ENCODE results near the gene MGAT3. TPM values are rescaled to one million over a fixed set of nuclear protein-coding genes. Genes with fewer than 3 reads are reported as not detected.

MGAT3 gene
- polyA plus RNA-seq, 1 of the 3 experiments (the other 2 are of a cell fraction): 0.16 TPM

DNA sequence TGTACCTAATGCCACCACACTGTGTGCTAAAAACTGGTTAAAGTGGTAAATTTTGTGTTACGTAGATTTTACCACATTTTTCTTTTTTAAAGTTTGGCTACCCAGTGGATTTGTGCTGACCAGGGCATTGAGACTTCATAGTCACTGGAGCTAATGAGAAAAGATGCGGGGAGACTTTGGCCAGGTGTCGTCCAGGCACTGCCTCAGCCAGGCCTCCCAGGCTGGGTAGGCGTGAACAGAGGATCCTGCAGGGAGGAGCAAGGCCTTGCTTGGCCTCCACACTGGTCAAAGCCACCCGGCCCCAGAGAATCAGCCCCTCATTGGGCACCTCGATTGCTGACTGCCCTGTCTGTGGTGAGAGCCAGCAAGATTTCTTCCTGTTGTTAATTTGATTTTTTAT, 13.4 kb upstream of the MGAT3 start (continued):
- no peak for TF ChIP-seq JUND (IDR thresholded peaks at IDR 0.05)
- TF ChIP-seq, protein P1, sequence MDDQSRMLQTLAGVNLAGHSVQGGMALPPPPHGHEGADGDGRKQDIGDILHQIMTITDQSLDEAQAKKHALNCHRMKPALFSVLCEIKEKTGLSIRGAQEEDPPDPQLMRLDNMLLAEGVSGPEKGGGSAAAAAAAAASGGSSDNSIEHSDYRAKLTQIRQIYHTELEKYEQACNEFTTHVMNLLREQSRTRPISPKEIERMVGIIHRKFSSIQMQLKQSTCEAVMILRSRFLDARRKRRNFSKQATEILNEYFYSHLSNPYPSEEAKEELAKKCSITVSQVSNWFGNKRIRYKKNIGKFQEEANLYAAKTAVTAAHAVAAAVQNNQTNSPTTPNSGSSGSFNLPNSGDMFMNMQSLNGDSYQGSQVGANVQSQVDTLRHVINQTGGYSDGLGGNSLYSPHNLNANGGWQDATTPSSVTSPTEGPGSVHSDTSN (IDR thresholded peaks at IDR 0.05): no peak
- TF ChIP-seq POLR2AphosphoS5 (IDR thresholded peaks at IDR 0.05; ENCODE audit: low read depth, low read length): no peak
- TF ChIP-seq, protein P2, sequence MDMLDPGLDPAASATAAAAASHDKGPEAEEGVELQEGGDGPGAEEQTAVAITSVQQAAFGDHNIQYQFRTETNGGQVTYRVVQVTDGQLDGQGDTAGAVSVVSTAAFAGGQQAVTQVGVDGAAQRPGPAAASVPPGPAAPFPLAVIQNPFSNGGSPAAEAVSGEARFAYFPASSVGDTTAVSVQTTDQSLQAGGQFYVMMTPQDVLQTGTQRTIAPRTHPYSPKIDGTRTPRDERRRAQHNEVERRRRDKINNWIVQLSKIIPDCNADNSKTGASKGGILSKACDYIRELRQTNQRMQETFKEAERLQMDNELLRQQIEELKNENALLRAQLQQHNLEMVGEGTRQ (IDR thresholded peaks at IDR 0.05; ENCODE audit: borderline replicate concordance, low read depth, low read length): no peak
- TF ChIP-seq TEAD4 (IDR thresholded peaks at IDR 0.05; ENCODE audit: borderline replicate concordance, insufficient read depth): no peak
- no peak for TF ChIP-seq RFX5 (IDR thresholded peaks at IDR 0.05; ENCODE audit: low read length)
- no peak for TF ChIP-seq CHD2 (IDR thresholded peaks at IDR 0.05; ENCODE audit: low read length, partially characterized antibody)
- TF ChIP-seq RCOR1 (IDR thresholded peaks at IDR 0.05; ENCODE audit: low read length): no peak
- no peak for TF ChIP-seq NFIC (IDR thresholded peaks at IDR 0.05; ENCODE audit: borderline replicate concordance)
- no peak for TF ChIP-seq GATA2 (CRISPR knock-in tag; IDR thresholded peaks at IDR 0.05)

DNA sequence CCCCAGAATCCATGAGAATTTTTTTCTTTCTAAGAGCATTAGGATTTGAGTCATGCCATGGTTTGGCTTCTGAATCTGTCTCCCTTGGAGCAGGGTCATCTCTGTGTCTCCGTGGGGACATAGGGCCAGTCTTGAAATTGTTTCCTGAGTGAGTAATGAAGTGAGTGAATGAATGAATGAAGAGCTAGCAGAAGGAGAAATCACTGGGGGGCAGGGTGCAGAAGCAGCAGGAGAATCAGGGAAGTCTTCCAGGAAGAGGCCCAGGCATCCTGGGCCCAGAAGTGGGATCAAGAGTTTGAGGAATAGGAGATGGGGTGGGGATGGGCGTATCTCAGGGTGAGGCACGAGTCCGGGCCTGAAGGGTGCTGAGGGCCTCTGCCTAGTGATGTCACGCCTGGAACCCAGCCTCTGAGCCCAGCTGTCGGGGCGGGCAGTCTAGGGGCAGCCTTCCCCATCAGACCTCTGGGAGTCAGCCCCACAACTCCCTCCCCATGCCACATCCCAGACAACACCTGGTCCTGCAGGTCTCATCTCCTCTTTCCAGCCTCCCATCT, 12.5 kb upstream of the MGAT3 start:
- Histone ChIP-seq H3K4me2 (no peak overlapping the region), H3K36me3 (replicated peaks in 1 of 2; ENCODE audit: control insufficient read depth in 1 of 2, insufficient read depth in 2 of 2, low read length in 1 of 2) (no peaks in the 10 kb centered on the region), H3K27me3 (ENCODE audit: insufficient read depth) (no peaks in the 10 kb centered on the region), H2AFZ (ENCODE audit: low read depth) (no peak overlapping the region), H4K20me1 (ENCODE audit: insufficient read depth) (no peaks in the 10 kb centered on the region), H3K9me2 (no peaks in the 10 kb centered on the region), H3K9ac (no peak overlapping the region), H3K4me3 (ENCODE audit: low read depth in 2 of 2, low read length in 1 of 2) (no peak overlapping the region), H3K4me1 (ENCODE audit: control insufficient read depth in 1 of 2, insufficient read depth in 2 of 2, low read depth in 1 of 2, low read length in 1 of 2) (no peaks in the 10 kb centered on the region), H3K27ac (ENCODE audit: low read depth in 2 of 2, low read length in 1 of 2) (no peak overlapping the region), H3F3A (replicated peaks; ENCODE audit: insufficient read depth) (no peaks in the 10 kb centered on the region), H3K9me3 (no peaks in the 10 kb centered on the region), H3K79me2 (ENCODE audit: insufficient read depth) (no peaks in the 10 kb centered on the region)
- TF ChIP-seq GABPA (IDR thresholded peaks at IDR 0.05; ENCODE audit: low read depth) (no peak), TCF12 (IDR thresholded peaks at IDR 0.05) (no peak), SMC3 (IDR thresholded peaks at IDR 0.05; ENCODE audit: low read depth, low read length) (no peak), YY1 (IDR thresholded peaks at IDR 0.05; ENCODE audit: low read depth) (no peak), CHD2 (IDR thresholded peaks at IDR 0.05; ENCODE audit: low read length, partially characterized antibody) (no peak), ELF1 (IDR thresholded peaks at IDR 0.05) (no peak)
- TF ChIP-seq, protein P3, sequence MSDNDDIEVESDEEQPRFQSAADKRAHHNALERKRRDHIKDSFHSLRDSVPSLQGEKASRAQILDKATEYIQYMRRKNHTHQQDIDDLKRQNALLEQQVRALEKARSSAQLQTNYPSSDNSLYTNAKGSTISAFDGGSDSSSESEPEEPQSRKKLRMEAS (IDR thresholded peaks at IDR 0.05; ENCODE audit: low read depth): no peak
- TF ChIP-seq, protein P4, sequence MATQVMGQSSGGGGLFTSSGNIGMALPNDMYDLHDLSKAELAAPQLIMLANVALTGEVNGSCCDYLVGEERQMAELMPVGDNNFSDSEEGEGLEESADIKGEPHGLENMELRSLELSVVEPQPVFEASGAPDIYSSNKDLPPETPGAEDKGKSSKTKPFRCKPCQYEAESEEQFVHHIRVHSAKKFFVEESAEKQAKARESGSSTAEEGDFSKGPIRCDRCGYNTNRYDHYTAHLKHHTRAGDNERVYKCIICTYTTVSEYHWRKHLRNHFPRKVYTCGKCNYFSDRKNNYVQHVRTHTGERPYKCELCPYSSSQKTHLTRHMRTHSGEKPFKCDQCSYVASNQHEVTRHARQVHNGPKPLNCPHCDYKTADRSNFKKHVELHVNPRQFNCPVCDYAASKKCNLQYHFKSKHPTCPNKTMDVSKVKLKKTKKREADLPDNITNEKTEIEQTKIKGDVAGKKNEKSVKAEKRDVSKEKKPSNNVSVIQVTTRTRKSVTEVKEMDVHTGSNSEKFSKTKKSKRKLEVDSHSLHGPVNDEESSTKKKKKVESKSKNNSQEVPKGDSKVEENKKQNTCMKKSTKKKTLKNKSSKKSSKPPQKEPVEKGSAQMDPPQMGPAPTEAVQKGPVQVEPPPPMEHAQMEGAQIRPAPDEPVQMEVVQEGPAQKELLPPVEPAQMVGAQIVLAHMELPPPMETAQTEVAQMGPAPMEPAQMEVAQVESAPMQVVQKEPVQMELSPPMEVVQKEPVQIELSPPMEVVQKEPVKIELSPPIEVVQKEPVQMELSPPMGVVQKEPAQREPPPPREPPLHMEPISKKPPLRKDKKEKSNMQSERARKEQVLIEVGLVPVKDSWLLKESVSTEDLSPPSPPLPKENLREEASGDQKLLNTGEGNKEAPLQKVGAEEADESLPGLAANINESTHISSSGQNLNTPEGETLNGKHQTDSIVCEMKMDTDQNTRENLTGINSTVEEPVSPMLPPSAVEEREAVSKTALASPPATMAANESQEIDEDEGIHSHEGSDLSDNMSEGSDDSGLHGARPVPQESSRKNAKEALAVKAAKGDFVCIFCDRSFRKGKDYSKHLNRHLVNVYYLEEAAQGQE (IDR thresholded peaks at IDR 0.05; ENCODE audit: low read depth, low read length): no peak
- ChIA-PET POLR2A (no interaction called here), CTCF (interaction anchor here (0.7 to 0.9 kb wide), 2 partner anchors 32 to 99 kb away, joined by 3 read pairs; no protein-coding TSS in a partner anchor)
- DNase-seq: no peak
- 72% methylated on average over 4 of the region's 7 CpGs for WGBS (ENCODE audit: low lambda C conversion rate)

Measured in SK-N-SH (cell line).